IMR-90 (cell line): ENCODE measurements around the gene PAX2.

Experiments
- BHLHE40 ChIP-seq: fragments of 150-350 bp; IDR thresholded peaks from 2 replicates; pipeline ENCODE4 v1.6.1; 2016; ENCODE audit warnings: mild to moderate bottlenecking, low read depth, low read length
- CEBPB ChIP-seq: IDR thresholded peaks from 2 replicates; pipeline ENCODE4 v1.6.1; 2012; ENCODE audit warnings: low read depth, low read length, improper control_type of control experiment
- CTCF ChIP-seq: conservative IDR thresholded peaks from 2 replicates; pipeline ENCODE4 v1.5.1; 2012; ENCODE audit warnings: mild to moderate bottlenecking, low read depth, low read length, improper control_type of control experiment
- FOS ChIP-seq: fragments of 150-350 bp; IDR thresholded peaks from 2 replicates; pipeline ENCODE4 v1.6.1; 2016; ENCODE audit warnings: low read depth, low read length
- MXI1 ChIP-seq: IDR thresholded peaks from 2 replicates; pipeline ENCODE4 v1.6.1; 2012; ENCODE audit warnings: low read depth, mild to moderate bottlenecking, low read length, moderate library complexity, borderline replicate concordance
- NFE2L2 ChIP-seq: fragments of 150-350 bp; IDR thresholded peaks from 2 replicates; pipeline ENCODE4 v1.6.1; 2016; ENCODE audit warnings: low read depth, mild to moderate bottlenecking, low read length
- POLR2A ChIP-seq: IDR thresholded peaks from 2 replicates; pipeline ENCODE4 v1.6.1; 2012; ENCODE audit warnings: mild to moderate bottlenecking, low read depth, low read length
- RAD21 ChIP-seq: IDR thresholded peaks from 2 replicates; pipeline ENCODE4 v1.6.1; 2012; ENCODE audit warnings: low read length, improper control_type of control experiment
- RFX5 ChIP-seq: IDR thresholded peaks from 2 replicates; pipeline ENCODE4 v1.8.0; 2012; ENCODE audit warnings: low read depth, mild to moderate bottlenecking, low read length, moderate library complexity
- SMC3 ChIP-seq: fragments of 150-350 bp; IDR thresholded peaks from 2 replicates; pipeline ENCODE4 v1.6.1; 2016; ENCODE audit warnings: low read depth, mild to moderate bottlenecking, antibody characterized with exemption, low read length, moderate library complexity
- TF ChIP-seq, protein P1 (sequence below): fragments of 150-350 bp; IDR thresholded peaks from 2 replicates; pipeline ENCODE4 v1.6.1; 2017; ENCODE audit warnings: mild to moderate bottlenecking, antibody characterized with exemption, low read length, low read depth

DNA sequence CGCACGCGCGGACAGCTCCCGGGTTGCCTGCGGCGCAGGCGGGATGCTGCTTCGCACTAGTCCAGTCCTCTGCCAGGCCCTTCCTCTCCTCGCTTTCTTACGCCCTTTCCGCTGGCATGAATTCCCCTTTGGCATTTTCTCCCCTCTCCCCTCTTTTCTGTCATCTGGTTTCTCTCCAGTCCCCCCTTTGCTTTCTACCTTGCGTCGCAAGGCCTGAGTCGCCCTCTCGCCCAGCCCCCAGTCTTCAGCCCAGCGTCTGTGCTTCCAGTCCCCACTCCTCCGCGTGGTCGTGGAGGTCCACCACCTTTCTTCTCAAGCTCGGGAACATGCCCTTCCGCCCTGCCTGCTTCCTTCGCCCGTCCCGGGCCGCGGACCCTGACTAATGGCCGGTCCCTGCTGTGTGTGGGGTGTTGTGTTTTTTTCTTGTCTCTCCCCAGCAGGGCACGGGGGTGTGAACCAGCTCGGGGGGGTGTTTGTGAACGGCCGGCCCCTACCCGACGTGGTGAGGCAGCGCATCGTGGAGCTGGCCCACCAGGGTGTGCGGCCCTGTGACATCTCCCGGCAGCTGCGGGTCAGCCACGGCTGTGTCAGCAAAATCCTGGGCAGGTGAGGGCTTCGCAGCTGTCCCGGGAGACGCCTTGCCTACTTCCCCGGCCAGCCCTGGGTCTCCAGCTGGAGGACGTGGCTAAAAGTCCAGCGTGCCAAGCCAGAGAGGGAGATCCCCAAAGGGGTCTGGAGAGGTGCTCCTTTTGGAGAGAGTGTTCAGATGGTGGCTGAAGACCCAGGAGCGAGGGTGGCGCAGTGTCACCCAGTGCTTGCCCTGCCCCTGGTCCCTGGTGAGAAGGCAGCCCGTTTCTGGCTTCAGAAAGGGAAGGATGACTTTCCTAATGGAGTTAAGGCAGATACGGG lies 4.2 kb downstream of the PAX2 start:
- TF ChIP-seq CTCF, result no peak
- TF ChIP-seq CEBPB, result no peak
- TF ChIP-seq POLR2A, result no peak
- no peak for TF ChIP-seq RFX5
- TF ChIP-seq BHLHE40, result no peak
- no peak for TF ChIP-seq MXI1
- TF ChIP-seq SMC3, result no peak
- TF ChIP-seq NFE2L2, result no peak
- TF ChIP-seq, protein P1, sequence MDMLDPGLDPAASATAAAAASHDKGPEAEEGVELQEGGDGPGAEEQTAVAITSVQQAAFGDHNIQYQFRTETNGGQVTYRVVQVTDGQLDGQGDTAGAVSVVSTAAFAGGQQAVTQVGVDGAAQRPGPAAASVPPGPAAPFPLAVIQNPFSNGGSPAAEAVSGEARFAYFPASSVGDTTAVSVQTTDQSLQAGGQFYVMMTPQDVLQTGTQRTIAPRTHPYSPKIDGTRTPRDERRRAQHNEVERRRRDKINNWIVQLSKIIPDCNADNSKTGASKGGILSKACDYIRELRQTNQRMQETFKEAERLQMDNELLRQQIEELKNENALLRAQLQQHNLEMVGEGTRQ, result no peak
- no peak for TF ChIP-seq RAD21
- no peak for TF ChIP-seq FOS
